Esophagus muscularis mucosa (tissue), 4 donors: ENCODE measurements around the gene ZNF140. TPM values are rescaled to one million over a fixed set of nuclear protein-coding genes. Genes with fewer than 3 reads are reported as not detected.

Experiments
- DNase-seq: peaks from one replicate; pipeline ENCODE4 v3.0.0-alpha.2; 2017; ENCODE audit errors: extremely low spot score
- H3K27ac ChIP-seq, 4 donors: fragments of 200-600 bp; sonication (generic); replicated peaks in 1 of 4; 1 replicate in 3 of 4; 2 replicates in 1 of 4; pipeline ENCODE4 v1.5.1; 2016 to 2019; ENCODE audit warnings: mild to moderate bottlenecking in 1 of 4
- H3K27me3 ChIP-seq, 4 donors: fragments of 200-600 bp; sonication (generic); one replicate each; pipeline versions ENCODE4 v1.5.1 to v1.6.0; 2016 to 2019
- H3K36me3 ChIP-seq, 4 donors: fragments of 200-600 bp; sonication (generic); one replicate each; pipeline ENCODE4 v1.5.1; 2016 to 2019
- H3K4me1 ChIP-seq, 4 donors: fragments of 200-600 bp; sonication (generic); one replicate each; pipeline ENCODE4 v1.5.1; 2016 to 2019
- H3K4me3 ChIP-seq, 4 donors: fragments of 200-600 bp; sonication (generic); 1 replicate in 2 of 4; 2 replicates in 2 of 4; pipeline ENCODE4 v1.5.1; 2016 to 2019; ENCODE audit warnings: mild to moderate bottlenecking in 4 of 4, moderate library complexity in 1 of 4
- H3K9me3 ChIP-seq, 4 donors: fragments of 200-600 bp; sonication (generic); 1 replicate in 3 of 4; 2 replicates in 1 of 4; pipeline ENCODE4 v1.5.1; 2016 to 2019
- CTCF ChIP-seq, 3 experiments: fragments of 200-600 bp in 2 of 3; fragments of 450-650 bp in 1 of 3; sonication (generic) in 2 of 3; IDR thresholded peaks; one replicate each; pipeline ENCODE4 v1.5.1; 2017 to 2019; ENCODE audit warnings: antibody characterized with exemption in 3 of 3, mild to moderate bottlenecking in 2 of 3, moderate library complexity in 1 of 3
- EP300 ChIP-seq: sonication (generic); formaldehyde crosslinking; IDR thresholded peaks from one replicate; pipeline ENCODE4 v1.6.1; 2017; ENCODE audit warnings: antibody characterized with exemption
- POLR2A ChIP-seq: fragments of 450-650 bp; IDR thresholded peaks from one replicate; pipeline ENCODE4 v1.6.1; 2017; ENCODE audit warnings: antibody characterized with exemption, moderate library complexity, mild to moderate bottlenecking, low read depth
- POLR2AphosphoS5 ChIP-seq, 2 donors: sonication (generic); formaldehyde crosslinking; IDR thresholded peaks; one replicate each; pipeline ENCODE4 v1.6.1; 2017; ENCODE audit warnings: antibody characterized with exemption in 2 of 2
- WGBS: methylation state at CpG from one replicate; pipeline ENCODE4 v1.1.5; 2018; 5-methylcytosine and 5-hydroxymethylcytosine counted together
- intact Hi-C: fragments of 100-400 bp; cut with DNase I; formaldehyde crosslinking; loops from one replicate; pipeline ENCODE4 v1.15.1; 2023
- total RNA-seq, 4 donors: library from RNA; depleted of rRNA; stranded (reverse); fragments of >200 nt; gene quantifications; one replicate each; pipeline versions ENCODE4 v1.1.0 to v1.2.1, GENCODE V29; 2016

The ZNF140 gene
- total RNA-seq, 4 donors from 2014 or later = 12.0 to 13.8 (median 13.1) TPM

- under 1% methylated on average over 16 of the region's 22 CpGs for WGBS
- peaks cover 11 to 19% (median 15%) of the 10 kb centered on the region in 4 donors for H3K4me1 ChIP-seq
- H3K27me3 ChIP-seq = no peaks in the 10 kb centered on the region
- TF ChIP-seq CTCF (IDR thresholded peaks at IDR 0.05) = no peak
- no peak for TF ChIP-seq POLR2A
- TF ChIP-seq POLR2AphosphoS5 (IDR thresholded peaks at IDR 0.05) = peak; percentile 31 to 96
- no peak for TF ChIP-seq EP300
- H3K27ac ChIP-seq = peak overlapping the region; percentile 96 to 99 (median 97)
- DNase-seq = peak; percentile 99
- intact Hi-C loops = loop anchor here (1.0 to 5.0 kb wide), 2 partner anchors 43 to 50 kb away; partner anchors contain the start of genes ZNF10, ZNF84 and ZNF891
- H3K4me3 ChIP-seq = peak overlapping the region; percentile 75 to 89 (median 82)
- H3K9me3 ChIP-seq = peaks cover 11 to 83% (median 79%) of the 10 kb centered on the region in 4 donors
- H3K36me3 ChIP-seq = peaks cover 23 to 34% (median 30%) of the 10 kb centered on the region in 4 donors
Observed at GRCh38 chr12:133080026-133080367, 726 bp upstream of the ZNF140 start.

GRCh38 chr12:133081159-133081780 lies 547 bp downstream of the ZNF140 start:
- H3K36me3 ChIP-seq = peaks cover 35 to 47% (median 42%) of the 10 kb centered on the region in 4 donors
- 38% methylated on average over 10 of the region's 17 CpGs for WGBS
- no peak for TF ChIP-seq CTCF (IDR thresholded peaks at IDR 0.05)
- no peak for TF ChIP-seq EP300
- no peak for TF ChIP-seq POLR2AphosphoS5 (IDR thresholded peaks at IDR 0.05)
- no peak for TF ChIP-seq POLR2A
- DNase-seq = no peak
- H3K9me3 ChIP-seq = peaks cover 11 to 83% (median 79%) of the 10 kb centered on the region in 4 donors
- no peaks in the 10 kb centered on the region for H3K27me3 ChIP-seq
- intact Hi-C loops = loop anchor here (5.0 kb wide), 1 partner anchor 44 kb away; the partner anchor contains the start of gene ZNF84
- peak overlapping the region; percentile 96 to 99 (median 97) for H3K27ac ChIP-seq
- peaks cover 11 to 19% (median 15%) of the 10 kb centered on the region in 4 donors for H3K4me1 ChIP-seq
- peak overlapping the region; percentile 75 to 89 (median 82) for H3K4me3 ChIP-seq

GRCh38 chr12:133083345-133083744 lies 2.6 kb downstream of the ZNF140 start:
- Histone ChIP-seq H3K27me3 (no peaks in the 10 kb centered on the region), H3K27ac (no peak overlapping the region), H3K36me3 (peaks cover 54 to 67% (median 63%) of the 10 kb centered on the region in 4 donors), H3K4me3 (no peak overlapping the region), H3K4me1 (peaks cover 11 to 19% (median 15%) of the 10 kb centered on the region in 4 donors), H3K9me3 (peaks cover 22 to 83% (median 80%) of the 10 kb centered on the region in 4 donors)
- 98% methylated on average over 6 of the region's 6 CpGs for WGBS
- intact Hi-C loops = loop anchor here (5.0 kb wide), 1 partner anchor 46 kb away; the partner anchor contains the start of gene ZNF84
- TF ChIP-seq POLR2AphosphoS5 (IDR thresholded peaks at IDR 0.05) = no peak
- no peak for TF ChIP-seq CTCF (IDR thresholded peaks at IDR 0.05)
- no peak for TF ChIP-seq POLR2A
- TF ChIP-seq EP300 = no peak
- no peak for DNase-seq

DNA sequence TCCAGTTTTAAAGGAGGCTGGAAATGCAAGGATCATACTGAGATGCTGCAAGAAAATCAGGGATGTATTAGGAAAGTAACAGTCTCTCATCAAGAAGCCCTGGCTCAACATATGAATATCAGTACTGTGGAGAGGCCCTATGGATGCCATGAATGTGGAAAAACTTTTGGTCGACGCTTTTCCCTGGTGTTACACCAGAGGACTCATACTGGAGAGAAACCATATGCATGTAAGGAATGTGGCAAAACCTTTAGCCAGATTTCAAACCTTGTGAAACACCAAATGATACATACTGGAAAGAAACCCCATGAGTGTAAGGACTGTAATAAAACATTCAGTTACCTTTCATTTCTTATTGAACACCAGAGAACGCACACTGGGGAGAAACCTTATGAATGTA lies 24.9 kb downstream of the ZNF140 start:
- Histone ChIP-seq H3K4me1 (no peaks in the 10 kb centered on the region), H3K36me3 (peaks cover 56 to 100% (median 77%) of the 10 kb centered on the region in 4 donors), H3K27me3 (no peaks in the 10 kb centered on the region), H3K9me3 (peaks cover 56 to 100% (median 100%) of the 10 kb centered on the region in 4 donors), H3K27ac (no peak overlapping the region), H3K4me3 (peak overlapping the region in 1 of 4 donors; percentile 4)
- TF ChIP-seq CTCF (IDR thresholded peaks at IDR 0.05) (no peak), EP300 (no peak), POLR2A (no peak), POLR2AphosphoS5 (IDR thresholded peaks at IDR 0.05) (no peak)
- intact Hi-C loops = no loop called here
- 96% methylated on average over 3 of the region's 3 CpGs for WGBS
- no peak for DNase-seq
